Stimulated activated CD4-positive, alpha-beta T cell treated with anti-CD3 and anti-CD28 coated beads, Interleukin-4, amount 100 ng/mL, for 24 hours (primary cell): Measurements from ENCODE around the gene DEFB132.
"Not testable (repeated sequence)": the region's sequence is repeated elsewhere in the genome, so short reads cannot be mapped to it uniquely, and the experiment has no call there.

Experiments
- DNase-seq: peaks from one replicate; pipeline ENCODE4 v3.0.0-alpha.2; 2020

Gene DEFB132, protein sequence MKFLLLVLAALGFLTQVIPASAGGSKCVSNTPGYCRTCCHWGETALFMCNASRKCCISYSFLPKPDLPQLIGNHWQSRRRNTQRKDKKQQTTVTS

GRCh38 chr20:257419-257818 lies at the start of gene DEFB132:
Gene DEFB132, plus strand, starts transcription at chr20:257724. Its CDS starts 55 bp downstream, at chr20:257779.
- no peak for DNase-seq

DNA sequence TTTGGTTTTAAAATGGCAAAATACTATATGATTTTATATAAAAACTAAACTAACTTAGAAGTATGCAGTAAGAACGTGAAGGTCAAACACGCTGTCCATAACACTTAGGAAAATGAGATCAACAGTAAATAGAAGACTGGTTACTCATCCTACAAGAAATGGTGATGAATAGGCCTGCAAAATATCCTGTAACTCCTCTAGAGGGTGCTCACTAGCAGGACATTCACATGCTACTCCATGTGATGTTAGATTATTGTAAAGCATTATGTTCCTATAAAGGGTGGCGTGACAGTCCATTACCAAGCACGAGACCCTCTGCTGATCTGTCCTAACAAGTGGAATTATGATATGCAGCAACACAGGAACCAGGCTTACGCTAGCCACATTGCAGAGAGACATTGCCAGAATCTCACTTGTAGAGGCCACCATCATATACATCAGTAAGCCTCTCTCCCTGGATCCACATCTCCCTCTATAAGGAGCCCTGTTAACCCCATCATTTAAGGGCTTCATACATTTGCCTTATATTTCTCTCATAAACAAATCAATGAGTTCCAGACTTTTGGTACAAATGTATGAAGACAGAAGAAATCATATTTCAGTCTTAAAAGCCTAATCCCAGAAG lies 48.5 kb upstream of the DEFB132 start:
- peak; percentile 19 for DNase-seq

- no peak for DNase-seq
Measured at GRCh38 chr20:210809-211502, 46.6 kb upstream of the DEFB132 start.

- no peak for DNase-seq
Measured at GRCh38 chr20:214383-214782, 43.1 kb upstream of the DEFB132 start.

- no peak for DNase-seq
Measured at GRCh38 chr20:215796-216195, 41.7 kb upstream of the DEFB132 start.

- no peak for DNase-seq
Measured at GRCh38 chr20:217266-217665, 40.3 kb upstream of the DEFB132 start.

DNA sequence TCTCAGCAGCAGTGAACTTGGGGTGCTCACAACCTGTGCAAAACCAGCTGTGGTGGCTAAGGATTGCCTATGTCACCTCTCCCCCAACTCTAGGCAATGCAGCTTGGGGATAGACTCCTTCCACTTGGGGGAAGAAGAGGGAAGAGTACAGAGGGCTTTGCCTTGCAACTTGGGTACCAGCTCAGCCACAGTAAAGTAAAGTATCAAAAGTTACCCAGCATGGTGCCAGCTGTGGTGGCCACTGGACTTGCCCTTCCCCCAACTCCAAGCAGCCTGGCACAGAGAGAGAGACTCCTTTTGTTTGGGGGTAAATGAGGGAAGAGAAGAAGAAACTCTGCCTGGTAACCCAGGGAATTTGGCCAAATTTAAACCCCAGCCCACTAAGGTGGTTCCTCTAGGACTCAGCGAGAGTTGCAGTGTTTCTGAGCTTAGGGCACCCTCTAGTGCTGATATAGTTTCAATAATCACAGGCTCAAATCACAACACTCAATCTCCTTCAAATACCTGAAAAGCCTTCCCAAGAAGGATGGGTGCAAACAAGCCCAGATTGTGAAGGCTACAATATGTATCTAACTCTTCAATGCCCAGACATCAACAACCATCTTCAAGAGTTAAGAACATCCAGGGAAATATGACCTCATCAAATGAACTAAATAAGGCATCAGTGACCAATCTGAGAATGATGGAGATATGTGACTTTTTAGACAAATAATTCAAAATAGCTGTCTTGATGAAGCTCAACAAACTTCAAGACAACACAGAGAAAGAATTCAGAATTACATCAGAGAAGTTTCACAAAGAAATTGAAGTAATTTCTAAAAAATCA lies 38.0 kb upstream of the DEFB132 start:
- no peak for DNase-seq

DNA sequence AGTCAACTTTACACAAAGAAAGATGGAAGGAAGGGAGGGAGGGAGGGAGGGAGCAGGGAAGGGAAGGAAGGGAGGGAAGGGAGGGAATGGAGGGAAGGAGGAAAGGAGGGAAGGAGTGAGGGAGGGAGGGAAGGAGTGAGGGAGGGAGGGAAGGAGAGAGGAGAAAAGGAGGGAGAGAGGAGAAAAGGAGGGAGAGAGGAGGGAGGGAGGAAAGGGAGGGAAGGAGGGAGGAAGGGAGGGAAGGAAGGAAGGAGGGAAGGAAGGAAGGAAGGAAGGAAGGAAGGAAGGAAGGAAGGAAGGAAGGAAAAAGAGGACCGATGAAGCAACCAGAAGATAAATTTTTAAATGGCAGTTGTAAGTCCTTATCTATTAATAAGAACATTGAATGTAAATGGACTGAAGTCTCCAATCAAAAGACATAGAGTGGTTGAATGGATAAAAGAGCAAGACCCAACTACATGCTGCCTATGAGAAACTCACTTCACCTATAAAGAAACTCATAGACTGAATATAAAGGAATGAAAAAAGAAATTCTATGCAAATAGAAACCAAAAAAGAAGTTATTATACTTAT lies 36.2 kb upstream of the DEFB132 start:
- DNase-seq, result no peak

DNA sequence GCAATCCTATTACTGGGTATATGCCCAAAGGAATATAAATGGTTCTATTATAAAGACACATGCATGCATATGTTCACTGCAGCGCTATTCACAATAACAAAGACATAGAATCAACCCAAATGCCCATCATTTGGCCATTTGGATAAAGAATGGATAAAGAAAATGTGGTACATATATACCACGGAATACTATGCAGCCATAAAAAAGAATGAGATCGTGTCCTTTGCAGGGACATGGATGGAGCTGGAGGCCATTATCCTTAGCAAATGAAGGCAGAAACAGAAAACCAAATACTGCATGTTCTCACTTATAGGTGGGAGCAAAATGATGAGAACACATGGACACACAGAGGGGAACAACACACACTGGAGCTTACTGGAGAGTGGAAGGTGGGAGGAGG lies 31.6 kb upstream of the DEFB132 start:
- DNase-seq, result not testable (repeated sequence)

- DNase-seq, result no peak
Measured at GRCh38 chr20:226958-227357, 30.6 kb upstream of the DEFB132 start, which contains the start of gene DEFB129. Gene DEFB129, plus strand, starts transcription at chr20:227258. Its CDS starts 31 bp downstream, at chr20:227289.

DNA sequence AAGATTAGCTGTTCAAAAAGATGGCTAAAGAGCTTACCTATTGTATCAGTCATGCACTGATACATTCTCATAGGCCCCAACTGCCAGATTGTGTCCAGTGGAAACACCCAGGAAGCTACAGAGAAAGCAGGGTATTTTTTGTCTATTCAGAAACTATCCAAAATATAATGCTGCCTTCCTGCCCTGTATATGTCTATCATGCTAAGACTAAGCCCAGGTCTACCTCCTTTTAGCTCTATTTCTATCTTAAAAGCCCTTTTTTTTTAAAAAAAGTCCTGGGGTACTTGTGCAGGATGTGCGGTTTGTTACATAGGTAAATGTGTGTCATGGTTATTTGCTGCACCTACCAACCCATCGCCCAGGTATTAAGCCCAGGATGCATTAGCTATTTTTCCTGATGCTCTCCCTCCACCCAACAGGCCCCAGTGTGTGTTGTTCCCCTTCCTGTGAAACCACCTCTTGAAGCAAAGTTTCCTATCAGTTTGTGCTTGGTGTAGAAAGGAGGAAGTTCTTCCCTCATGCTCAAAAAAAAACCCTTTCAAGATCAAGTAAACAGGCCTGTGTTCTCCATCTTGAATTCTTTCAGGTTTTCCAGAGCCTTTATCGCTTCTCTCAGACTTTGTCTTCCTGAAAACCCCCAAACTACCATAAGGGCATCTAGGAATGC lies 30.0 kb upstream of the DEFB132 start:
- no peak for DNase-seq

DNA sequence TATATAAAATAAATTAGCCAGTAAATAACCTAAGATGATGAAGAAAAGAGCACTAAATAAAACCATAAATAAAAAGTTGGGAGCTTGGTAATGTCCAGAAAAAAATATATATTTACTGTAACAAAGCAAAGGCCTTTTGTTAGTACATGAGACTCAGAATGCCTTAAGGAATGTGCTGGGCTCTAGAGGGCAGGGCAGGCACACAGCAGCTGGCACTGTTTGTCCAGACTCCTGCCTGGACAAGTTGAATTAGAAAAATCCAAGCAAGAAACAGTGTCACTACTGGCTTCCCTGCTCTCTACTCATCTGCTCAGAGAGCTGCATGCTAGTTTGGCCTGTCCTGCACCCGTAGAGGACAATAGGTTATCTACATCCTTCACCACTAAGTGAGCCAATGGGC lies 21.6 kb upstream of the DEFB132 start:
- no peak for DNase-seq

DNA sequence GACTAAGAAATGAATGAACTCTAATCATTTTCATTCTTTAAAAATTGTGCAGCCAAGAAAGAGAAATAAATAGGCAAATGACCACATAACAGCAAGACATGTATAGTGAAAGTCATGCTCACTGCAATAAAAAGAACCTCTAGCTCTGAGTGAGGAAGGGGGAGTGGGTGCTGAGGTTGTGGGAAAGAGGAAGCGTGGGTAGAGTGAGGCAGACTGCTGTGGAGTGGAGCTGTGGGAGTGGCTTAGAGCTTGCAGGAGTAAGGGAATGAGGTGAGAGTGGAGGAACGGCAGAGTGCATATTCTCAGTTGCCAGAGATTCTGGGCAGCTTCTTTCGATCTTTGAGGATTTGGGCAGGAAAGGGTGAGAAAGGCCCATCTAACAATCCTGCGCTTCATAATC lies 20.0 kb upstream of the DEFB132 start:
- peak; percentile 35 for DNase-seq

GRCh38 chr20:237929-238328 lies 19.6 kb upstream of the DEFB132 start:
- no peak for DNase-seq

DNA sequence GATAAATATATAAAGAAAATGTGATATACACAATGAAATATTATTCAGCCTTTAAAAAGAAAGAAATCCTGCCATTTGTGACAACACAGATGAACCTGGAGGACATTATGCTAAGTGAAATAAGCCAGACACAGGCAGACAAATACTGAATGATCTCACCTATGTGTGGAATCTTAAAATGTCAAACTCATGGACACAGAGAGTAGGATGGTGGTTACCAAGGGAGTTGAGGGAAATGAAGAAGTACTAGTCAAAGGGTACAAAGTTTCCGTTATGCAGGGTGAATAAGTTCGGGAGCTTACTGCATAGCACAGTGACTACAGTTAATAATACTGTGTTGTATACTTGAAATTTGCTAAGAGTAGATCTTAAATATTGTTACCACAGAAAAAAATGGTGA lies 14.6 kb upstream of the DEFB132 start:
- no peak for DNase-seq

DNA sequence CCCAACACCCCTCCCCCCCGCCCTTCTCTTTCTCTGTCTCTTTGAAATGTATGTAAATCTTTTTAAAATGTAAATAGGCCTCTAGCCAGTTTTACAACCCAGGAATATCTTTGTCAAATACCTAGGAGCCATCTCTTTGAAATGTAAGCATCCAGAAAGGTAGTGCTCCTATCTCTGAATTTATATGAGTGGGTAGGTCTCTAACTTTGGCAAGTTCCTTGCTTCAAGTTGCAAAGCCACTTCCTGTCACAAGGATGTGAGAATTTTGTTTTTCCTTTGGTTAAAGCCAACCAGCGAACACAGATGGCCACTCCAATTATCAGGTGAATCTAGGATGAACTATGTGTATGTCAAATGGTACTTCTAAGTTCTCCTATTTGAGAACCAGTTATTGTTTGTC lies 6.2 kb upstream of the DEFB132 start:
- no peak for DNase-seq

GRCh38 chr20:252801-253200 lies 4.7 kb upstream of the DEFB132 start:
- no peak for DNase-seq

DNA sequence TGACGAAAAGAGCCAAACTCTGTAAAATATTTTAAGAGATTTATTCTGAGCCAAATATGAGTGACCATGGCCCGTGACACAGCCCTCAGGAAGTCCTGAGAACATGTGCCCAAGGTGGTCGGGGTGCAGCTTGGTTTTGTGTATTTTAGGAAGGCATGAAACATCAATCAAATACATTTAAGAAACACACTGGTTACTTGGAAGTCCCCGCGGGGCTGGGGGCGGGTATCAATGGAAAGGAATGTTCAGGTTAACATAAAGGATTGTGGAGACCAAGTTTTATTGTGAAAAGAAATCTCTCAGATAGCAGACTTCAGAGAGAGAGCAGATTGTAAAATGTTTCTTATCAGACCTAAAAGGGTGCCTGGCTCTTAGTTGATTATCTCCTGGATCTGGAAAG lies 4.1 kb upstream of the DEFB132 start:
- DNase-seq, result not testable (repeated sequence)

DNA sequence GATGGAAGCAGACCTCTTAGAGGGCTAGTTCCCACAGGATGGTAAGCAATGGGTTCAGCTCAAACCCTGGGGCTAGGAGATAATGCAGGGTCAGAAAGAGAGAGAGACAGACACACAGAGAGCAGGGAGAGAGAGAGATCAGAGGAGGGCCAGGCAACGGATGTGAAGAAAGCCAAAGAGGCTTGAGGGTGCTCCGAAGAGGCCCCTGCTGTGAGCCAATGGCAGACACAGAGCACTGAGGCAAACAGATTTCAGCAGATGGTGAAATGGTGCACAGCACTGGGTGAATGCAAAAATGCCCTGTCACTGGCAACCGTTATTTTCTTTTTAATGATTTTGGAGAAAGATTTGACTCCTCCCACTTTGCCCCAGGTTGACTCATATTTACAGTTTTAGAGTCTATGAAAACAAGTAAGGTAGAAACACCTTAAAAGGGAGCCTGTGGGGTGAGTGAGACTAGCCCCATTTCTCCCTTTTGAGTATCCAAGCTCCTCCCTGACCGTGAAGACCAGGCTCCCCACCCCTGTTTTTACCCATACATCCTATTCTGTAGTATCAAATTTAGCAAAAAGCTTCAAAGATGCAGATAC lies 840 bp downstream of the DEFB132 start:
- no peak for DNase-seq

GRCh38 chr20:258963-259362 lies 1.4 kb downstream of the DEFB132 start:
- no peak for DNase-seq

DNA sequence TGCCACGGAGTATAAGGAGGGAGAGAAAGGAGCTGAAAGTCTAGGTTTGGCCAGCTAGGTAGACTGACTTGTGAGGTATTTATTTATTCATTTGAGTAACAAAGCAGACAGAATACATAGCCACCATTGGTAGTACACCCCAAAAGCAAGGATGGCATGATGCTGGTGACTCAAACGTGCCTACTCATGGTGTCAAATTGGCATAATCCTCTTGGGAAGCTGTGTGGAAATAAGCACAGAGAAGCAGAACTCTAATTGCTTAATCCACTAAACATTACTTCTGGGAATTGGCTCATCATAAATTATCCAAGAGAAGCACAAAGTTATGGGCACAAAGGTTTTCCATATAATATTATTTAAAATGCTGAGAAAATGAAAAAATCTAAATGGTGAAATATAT lies 2.5 kb downstream of the DEFB132 start:
- DNase-seq, result no peak

DNA sequence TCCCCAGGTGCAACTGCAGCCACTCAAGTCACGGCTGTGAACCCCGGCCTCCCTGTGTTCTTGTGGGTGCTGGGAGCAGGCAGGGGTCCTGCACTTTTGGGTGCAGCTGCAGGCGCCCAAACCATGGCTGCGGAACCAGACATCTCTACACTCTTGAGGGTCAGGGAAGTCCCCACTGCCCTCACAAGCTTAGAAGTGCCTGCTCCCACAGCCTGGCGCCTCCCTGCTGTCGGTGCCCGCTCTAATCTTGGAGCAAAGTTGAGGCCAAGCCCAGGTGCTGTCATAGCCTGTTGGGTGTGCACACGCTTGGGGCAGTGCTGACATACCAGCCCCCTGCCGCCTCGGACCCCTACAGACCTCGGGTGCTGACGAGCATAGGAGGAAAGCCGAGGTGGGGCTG lies 6.2 kb downstream of the DEFB132 start:
- DNase-seq, result no peak
